Epithelial cell of alveolus of lung (primary cell): ENCODE measurements around the gene MPDZ. TPM values are rescaled to one million over a fixed set of nuclear protein-coding genes. Genes with fewer than 3 reads are reported as not detected.

Experiments
- total RNA-seq: library from RNA; depleted of rRNA; stranded (reverse); fragments of >200 nt; gene quantifications from 2 replicates; pipeline ENCODE4 v1.2.1, GENCODE V29; 2015

MPDZ gene, protein sequence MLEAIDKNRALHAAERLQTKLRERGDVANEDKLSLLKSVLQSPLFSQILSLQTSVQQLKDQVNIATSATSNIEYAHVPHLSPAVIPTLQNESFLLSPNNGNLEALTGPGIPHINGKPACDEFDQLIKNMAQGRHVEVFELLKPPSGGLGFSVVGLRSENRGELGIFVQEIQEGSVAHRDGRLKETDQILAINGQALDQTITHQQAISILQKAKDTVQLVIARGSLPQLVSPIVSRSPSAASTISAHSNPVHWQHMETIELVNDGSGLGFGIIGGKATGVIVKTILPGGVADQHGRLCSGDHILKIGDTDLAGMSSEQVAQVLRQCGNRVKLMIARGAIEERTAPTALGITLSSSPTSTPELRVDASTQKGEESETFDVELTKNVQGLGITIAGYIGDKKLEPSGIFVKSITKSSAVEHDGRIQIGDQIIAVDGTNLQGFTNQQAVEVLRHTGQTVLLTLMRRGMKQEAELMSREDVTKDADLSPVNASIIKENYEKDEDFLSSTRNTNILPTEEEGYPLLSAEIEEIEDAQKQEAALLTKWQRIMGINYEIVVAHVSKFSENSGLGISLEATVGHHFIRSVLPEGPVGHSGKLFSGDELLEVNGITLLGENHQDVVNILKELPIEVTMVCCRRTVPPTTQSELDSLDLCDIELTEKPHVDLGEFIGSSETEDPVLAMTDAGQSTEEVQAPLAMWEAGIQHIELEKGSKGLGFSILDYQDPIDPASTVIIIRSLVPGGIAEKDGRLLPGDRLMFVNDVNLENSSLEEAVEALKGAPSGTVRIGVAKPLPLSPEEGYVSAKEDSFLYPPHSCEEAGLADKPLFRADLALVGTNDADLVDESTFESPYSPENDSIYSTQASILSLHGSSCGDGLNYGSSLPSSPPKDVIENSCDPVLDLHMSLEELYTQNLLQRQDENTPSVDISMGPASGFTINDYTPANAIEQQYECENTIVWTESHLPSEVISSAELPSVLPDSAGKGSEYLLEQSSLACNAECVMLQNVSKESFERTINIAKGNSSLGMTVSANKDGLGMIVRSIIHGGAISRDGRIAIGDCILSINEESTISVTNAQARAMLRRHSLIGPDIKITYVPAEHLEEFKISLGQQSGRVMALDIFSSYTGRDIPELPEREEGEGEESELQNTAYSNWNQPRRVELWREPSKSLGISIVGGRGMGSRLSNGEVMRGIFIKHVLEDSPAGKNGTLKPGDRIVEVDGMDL (N-terminal part only)
- total RNA-seq, result 19.1 and 19.8 TPM in 2 replicates

DNA sequence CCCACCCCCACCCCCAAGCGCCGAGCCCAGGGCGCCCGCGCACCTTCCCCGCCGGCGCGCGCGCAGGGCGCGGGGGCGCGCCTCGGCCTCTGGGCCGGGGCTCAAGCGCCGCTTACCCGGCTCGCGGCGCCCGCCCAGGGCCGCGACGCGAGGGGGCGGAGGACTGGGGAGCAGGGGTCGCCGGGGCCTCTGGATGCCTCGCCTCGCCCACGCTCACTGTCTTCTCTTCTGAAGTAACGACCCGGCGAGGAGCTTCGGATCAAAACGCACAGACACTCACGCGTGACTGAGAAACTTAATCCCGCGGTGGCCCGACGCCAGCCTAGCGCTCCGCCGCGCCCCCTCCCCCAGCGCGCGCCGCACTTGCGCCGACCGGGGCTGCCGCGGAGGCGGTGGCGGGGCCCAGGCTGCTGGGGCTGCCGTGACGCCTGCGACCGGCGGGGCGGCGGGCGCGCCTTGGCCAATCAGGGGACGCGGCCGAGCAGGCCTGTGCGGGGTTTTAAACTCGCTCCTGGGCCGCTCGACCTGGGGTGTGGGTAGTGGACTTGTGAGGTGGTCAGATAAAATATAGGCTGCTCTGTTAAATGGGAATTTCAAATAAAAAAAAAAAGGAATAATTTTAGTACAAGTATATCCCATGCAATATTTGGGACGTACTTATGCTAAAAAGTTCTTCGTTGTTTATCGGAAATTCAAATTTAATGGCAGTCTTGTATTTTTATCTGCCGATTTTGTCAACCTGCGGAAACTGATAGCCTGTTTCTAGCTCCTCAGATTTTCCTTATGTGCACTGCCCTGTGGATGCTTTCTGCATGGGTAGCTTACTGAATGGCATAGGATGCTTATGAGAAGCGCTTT, at the start of gene MPDZ:
Gene MPDZ, minus strand, starts transcription at position 409 of the 858 bp plus-strand sequence. CDS start 29,377 bp downstream, outside the sequence.

